NCI-H1092 treated with DMSO at 0.1 percent for 48 hours (cell line): Measurements from ENCODE around the gene BET1.

ENCODE experiments used
- DNase-seq: peaks from one replicate; lab custom pipeline; 2025; lab: John Stamatoyannopoulos, UW

Gene BET1

DNA sequence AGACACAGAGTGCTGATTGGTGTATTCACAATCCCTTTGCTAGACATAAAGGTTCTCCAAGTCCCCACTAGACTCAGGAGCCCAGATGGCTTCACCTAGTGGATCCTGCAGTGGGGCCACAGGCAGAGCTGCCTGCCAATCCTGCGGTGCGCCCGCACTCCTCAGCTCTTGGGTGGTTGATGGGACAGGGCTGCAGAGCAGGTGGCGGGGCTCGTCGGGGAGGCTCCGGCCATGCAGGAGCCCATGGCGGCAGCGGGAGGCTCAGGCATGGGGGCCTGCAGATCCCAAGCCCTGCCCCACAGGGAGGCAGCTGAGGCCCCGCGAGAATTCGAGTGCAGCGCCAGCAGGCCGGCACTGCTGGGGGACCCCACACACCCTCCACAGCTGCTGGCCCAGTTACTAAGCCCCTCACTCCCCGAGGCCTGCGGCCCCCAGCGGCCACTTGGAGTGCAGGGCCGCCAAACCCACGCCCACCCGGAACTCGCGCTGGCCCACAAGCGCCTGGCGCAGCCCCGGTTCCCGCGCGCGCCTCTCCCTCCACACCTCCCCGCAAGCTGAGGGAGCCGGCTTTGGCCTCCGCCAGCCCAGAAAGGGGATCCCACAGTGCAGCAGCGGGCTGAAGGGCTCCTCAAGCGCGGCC is 7.7 kb upstream of the BET1 start:
- no peak for DNase-seq

- DNase-seq, result no peak
Measured at GRCh38 chr7:94008537-94008936, 4.4 kb upstream of the BET1 start.

DNA sequence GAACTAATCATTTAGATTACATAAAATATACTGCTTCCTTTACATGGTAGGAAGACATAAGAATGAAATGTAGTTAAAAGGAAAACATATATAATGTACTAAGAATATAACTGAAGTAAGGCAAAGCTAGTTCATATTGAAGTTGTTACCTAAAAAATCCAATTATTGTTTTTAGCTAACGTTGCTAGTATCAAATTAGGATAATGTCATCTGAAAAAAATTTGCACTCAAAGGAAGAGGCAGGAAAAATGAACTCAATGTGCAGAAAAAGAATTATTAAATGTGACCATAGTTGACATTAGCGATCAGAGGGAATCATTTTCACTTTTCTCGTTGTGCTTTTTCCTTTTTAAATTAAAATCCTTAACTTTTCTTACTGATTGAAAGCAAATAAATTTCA is 1.6 kb upstream of the BET1 start:
- DNase-seq, result no peak

DNA sequence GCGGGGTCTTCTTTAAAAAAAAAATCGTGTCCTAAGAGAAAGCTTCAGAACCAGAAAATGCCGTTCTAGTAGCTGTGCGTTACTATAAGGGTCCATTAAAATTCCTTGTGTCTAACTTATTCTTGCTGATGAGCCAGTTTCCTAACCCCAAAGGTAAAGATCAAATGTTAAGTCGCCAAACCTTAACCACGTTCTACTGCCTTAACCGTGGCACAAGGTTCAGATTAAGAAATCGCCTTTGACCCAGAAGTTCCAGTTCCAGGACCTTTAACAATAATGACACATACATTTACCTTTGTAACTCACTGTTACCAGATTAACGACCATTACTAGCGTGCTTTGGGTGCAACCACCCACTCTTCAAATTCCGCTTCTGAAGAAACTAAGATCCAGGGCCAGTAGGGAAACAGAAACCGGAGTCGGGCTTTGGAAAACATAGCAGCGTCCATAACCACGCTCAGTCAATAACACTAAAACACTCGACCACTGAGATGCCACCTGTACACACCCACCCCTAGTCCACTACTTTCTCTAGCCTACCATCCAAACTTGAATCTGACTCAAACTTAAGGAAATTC is 620 bp downstream of the BET1 start:
- no peak for DNase-seq

DNA sequence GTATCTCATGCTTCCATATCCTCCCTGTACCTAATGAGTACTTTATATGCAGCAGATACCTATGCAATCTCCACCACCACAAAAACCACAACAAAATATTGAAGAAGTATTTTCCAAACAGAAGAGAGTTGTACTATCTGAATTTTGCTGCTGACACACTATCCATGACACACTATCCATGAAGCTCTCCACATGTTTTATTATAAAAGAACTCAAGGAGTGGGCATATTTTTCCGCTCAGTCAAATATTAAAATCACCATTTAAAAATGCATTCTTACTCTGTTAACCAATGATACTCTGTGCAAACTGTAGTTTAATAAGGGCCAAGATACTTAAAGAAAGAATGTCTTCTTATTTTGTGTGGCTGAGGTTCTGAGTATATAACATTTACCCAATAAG is 2.8 kb downstream of the BET1 start:
- DNase-seq, result no peak

DNA sequence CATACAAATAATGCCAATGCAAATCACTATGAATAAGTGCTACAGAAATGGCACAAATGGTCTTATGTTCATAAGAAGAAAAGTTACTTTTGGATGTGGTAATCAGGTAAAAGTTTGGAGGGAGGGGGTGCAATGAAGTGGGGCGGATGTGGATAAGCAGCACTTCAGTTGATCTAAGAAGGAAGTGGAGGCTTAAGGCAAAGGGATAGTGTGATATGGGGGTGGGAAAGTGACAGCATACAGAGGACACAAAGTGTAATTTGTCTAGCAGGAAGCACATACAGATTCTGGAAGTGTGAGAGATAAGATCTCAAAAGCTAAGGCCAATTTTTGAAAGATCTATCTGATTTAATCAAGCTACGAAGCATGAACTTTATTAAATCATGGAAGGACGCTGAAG is 6.3 kb downstream of the BET1 start:
- no peak for DNase-seq

DNA sequence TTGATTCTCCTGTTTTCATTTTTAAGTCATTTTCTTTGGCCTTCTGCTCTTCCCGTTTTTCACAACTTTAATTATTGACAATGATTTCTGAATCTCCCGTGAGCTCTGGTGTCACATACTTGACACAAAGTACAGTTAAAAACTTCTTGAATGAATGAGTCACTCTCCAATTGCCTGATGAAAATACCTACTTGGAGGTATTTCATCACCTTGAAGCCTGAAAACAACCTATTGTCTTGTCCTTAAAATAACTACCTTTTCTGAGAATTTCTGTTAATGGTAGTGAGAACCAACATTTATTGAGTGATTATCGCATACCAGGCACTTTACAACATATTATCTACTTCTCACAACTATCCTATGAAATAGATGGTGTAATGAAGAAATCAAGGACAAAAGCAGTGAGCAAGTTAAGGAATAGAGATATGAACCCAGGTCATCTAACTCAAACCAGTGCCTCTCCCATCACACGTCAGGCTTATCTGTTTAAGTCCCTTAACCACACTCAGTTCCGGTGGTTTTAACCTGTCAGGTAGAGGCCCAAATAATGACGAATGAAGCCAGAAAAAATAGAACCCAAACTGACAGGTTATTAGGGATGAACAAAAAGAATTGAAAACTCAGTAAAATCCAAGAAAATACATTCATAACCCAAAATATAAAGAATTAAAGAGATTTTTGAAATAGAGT is 11.6 kb downstream of the BET1 start:
- DNase-seq, result no peak

- DNase-seq, result no peak
Measured at GRCh38 chr7:93987297-93987696, 16.9 kb downstream of the BET1 start.

GRCh38 chr7:93985101-93985500 is 19.1 kb downstream of the BET1 start:
- DNase-seq, result no peak

DNA sequence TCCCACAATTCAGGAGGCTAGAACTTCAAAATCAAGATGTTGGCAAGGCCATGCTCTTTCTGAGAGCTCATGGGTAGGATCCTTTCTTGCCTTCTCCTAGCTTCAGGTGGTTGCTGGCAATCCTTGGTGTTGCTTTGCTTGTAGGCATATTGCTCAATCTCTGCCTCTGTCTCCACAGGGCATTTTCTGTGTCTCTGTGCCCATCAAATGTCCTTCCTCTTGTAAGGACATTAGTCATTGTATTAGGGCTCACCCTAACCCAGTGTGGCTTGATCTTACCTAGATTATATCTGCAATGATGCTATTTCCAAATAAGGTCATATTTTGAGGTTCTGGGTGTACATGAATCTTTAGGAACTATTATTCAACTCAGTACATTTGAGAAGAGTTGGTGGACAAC is 20.1 kb downstream of the BET1 start:
- DNase-seq, result no peak

DNA sequence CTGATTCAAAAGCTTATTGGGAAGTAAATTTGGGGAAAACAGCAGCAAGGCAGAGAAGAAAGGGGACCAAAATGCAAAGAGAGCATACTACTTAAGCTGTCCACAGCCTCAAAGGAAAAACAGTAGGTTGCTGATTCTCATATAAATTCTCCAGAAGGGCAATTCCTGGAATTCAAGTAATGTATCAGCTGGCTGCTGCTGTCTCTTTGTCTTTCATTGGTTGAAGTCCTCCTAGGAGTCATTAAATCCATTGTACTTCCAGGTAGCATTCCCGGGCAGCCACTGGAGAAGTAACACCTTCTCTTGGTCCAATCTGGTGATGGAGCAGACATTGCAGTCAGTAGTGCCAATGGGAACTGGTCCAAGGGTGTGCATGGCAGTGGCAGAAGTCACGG is 22.7 kb downstream of the BET1 start:
- DNase-seq, result no peak

DNA sequence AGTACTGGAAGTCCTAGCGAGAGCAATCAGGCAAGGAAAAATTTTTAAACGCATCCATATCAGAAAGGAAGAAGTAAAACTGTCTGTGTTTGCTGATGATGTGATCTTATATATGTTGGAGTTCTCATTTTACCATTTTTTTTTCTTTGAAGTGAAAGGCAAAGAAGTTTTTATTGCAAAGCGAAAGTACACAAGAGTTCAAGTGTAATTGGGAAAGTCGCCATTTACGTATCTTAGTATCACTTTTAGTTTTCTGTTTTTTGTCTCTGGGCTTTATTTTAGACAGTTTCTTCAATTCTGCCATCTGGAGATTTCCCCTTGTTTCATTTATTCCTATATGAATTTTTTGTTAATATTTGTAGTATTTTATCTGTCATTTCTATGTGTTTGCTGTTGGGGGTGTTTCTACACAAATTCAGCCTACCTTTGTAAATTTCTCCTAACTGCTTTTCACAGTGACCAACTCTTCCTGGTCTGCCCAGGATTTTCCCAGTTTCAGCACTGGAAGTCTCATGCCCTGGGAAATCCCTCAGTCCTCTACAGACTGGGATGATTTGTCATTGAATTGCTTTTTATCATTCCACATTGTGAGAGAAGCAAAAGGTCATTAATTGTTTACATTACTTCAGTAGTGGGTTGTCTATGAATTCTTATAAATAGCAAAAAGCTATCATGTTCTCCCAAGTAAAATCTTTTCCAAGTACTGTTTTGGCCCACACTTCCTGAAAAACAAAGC is 23.2 kb downstream of the BET1 start:
- DNase-seq, result no peak

GRCh38 chr7:93977211-93977950 is 26.8 kb downstream of the BET1 start:
- no peak for DNase-seq

DNA sequence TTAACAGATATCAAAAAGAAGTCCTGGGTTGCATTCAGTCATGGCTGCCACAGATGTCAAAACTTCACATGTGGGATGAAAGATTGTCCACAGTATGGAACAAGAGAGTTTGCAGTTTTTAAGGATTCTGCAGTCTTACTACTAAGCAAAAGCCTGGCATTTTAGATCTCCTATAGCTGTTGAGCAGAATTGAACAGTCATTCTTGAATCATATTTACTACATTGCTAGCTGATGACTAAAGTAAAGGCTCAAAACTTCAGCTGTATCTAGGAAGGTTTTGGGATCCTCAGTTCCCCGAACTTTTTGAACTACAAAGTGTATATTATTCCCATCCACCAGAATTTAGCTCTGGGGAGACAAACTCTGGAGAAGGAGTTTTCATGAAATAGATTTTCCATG is 31.0 kb downstream of the BET1 start:
- DNase-seq, result no peak

DNA sequence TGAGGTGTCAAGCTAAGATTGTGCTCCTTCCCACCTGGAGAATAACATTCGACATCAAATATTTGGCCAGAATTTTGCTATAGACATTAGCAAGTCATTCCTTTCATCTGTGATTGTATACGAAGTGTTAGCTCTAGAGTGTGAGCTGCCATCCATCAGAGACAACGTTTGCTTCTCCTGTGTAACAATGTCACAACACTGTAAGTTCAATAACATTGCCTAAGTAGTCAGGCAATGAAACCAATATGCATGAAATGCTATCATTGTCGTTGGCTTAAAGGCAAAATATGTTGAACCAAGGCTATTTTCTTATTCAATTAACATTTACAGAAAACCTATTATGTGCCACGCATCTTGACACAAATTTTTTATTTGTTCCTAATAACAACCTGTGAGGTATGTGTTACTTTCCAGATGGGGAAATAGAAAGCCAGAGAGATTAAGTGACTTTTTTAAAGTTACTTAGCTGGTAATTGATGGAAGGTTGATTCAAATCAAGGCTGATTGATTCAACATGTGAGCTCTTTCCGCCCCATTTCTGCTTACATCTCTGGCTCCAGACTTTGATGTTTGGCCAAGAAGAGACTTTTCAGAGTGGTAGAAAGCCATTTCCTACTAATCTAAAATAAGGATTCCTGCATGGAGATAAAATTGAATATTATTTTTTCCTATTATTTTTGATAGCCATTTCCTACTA is 32.0 kb downstream of the BET1 start:
- no peak for DNase-seq

- DNase-seq, result no peak
Measured at GRCh38 chr7:93968911-93969620, 35.1 kb downstream of the BET1 start.

DNA sequence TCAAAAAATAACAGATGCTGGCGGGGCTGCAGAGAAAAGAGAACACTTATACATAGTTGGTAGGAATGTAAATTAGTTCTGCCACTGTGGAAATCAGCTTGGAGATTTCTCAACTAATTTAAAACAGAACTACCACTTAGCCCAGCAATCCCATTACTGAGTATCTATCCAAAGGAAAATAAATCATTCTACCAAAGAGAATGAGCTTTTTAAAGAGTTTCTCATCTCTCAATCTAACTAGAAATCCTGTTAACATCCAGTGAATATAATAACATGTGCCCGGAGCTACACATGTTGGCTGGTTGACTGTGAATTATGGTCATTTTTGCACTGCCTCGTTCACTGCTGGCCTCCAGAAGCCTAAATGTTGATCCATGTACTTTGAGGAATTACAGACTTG is 39.3 kb downstream of the BET1 start:
- DNase-seq, result no peak

DNA sequence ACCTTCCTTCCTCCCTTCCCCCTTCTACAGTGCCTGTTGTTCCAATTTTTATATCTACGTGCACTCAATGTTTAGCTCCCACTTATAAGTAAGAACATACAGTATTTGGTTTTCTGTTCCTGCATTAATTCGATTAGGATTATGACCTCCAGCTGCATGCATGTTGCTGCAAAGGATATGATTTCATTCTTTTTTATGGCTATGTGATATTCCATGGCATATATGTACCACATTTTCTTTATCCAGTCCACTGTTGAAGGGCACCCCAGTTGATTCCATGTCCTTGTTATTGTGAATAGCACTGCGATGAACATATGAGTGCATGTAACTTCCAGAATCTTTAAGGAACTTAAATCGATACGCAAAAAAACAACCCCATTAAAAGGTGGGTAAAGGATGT is 39.9 kb downstream of the BET1 start:
- DNase-seq, result no peak

GRCh38 chr7:93960986-93961385 is 43.2 kb downstream of the BET1 start:
- DNase-seq, result no peak

DNA sequence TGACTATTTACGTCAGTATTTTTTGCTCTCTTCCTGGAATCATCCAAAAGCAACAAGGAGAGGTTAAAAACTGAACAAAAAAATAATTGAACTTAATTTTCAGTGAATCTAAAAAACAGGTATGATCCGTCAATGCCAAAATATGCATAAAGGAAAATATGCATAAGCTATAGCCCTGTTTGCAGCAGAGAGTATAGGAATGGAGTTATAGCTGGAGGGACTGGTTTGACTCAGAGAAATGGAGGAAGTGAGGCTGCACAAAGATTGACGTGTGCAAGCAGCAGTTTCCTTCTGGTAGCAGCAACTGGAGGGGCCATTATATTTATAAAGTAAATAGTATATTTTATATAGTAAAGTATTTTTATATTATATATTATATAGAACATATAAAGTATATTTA is 45.5 kb downstream of the BET1 start:
- no peak for DNase-seq

DNA sequence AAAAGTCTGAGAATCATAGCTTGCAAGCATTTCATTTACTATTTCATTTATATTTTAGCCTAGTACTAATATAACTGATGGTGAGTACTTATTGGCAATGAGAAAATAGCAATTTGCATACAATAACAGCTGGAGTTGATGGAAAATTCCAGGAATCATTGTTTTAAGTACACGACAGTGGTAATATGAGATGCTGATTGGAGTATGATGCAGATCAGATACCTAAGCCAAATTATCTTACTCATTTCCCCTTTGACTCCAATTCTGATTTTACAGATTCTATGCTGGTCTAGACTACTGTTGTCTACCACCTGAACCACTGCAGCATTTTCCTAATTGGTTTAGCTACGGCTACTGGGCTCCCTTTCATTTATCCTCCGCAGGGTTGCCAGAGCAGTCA is 45.9 kb downstream of the BET1 start:
- DNase-seq, result no peak
